ENCODE measurements around the gene FBXO31.
"Not testable (repeated sequence)": the region's sequence is repeated elsewhere in the genome, so short reads cannot be mapped to it uniquely, and the experiment has no call there.

Gene FBXO31

GRCh38 chr16:87342978-87343752 is 40.4 kb downstream of the FBXO31 start:
- DNase-seq = peak in 1 of 14 donors; percentile 73

GRCh38 chr16:87342504-87342903 is 41.1 kb downstream of the FBXO31 start:
- DNase-seq = no peak

GRCh38 chr16:87340198-87340597 is 43.4 kb downstream of the FBXO31 start:
- DNase-seq = no peak

- DNase-seq = not testable (repeated sequence)
Measured at GRCh38 chr16:87339724-87340105, 43.9 kb downstream of the FBXO31 start.

GRCh38 chr16:87339086-87339723 is 44.4 kb downstream of the FBXO31 start:
- no peak for DNase-seq

- no peak for DNase-seq
Measured at GRCh38 chr16:87338155-87338765, 45.3 kb downstream of the FBXO31 start.

GRCh38 chr16:87337262-87337771 is 46.3 kb downstream of the FBXO31 start:
- DNase-seq = peak in 1 of 14 donors; percentile 79

GRCh38 chr16:87336434-87337240 is 46.9 kb downstream of the FBXO31 start:
- DNase-seq = peak in 1 of 14 donors; percentile 83

- peak in 1 of 14 donors; percentile 85 for DNase-seq
Measured at GRCh38 chr16:87335625-87336433, 47.7 kb downstream of the FBXO31 start.

GRCh38 chr16:87334651-87335624 is 48.6 kb downstream of the FBXO31 start:
- no peak for DNase-seq

GRCh38 chr16:87333581-87334331 is 49.8 kb downstream of the FBXO31 start:
- no peak for DNase-seq

- DNase-seq = peak in 9 of 14 donors; percentile 17 to 57 (median 40)
Measured at GRCh38 chr16:87333101-87333500, 50.5 kb downstream of the FBXO31 start.

GRCh38 chr16:87332150-87332549 is 51.4 kb downstream of the FBXO31 start:
- DNase-seq = no peak

GRCh38 chr16:87331241-87331801 is 52.3 kb downstream of the FBXO31 start:
- DNase-seq = no peak

- DNase-seq = no peak
Measured at GRCh38 chr16:87330646-87331045, 52.9 kb downstream of the FBXO31 start.

- no peak for DNase-seq
Measured at GRCh38 chr16:87330257-87330624, 53.3 kb downstream of the FBXO31 start.

- no peak for DNase-seq
Measured at GRCh38 chr16:87329436-87330256, 53.9 kb downstream of the FBXO31 start.

- DNase-seq = peak in 1 of 14 donors; percentile 84
Measured at GRCh38 chr16:87328846-87329245, 54.7 kb downstream of the FBXO31 start.
